HG03135 (cell line): ENCODE data around the gene ITGAV.

Experiments
- ATAC-seq: cut with Tn5 transposase; IDR thresholded peaks from one replicate; pipeline ENCODE4 v1.9.1; 2021; ENCODE audit warnings: mild to moderate bottlenecking, moderate library complexity; ENCODE audit not compliant: unreplicated experiment

Gene ITGAV

GRCh38 chr2:186716004-186716403 is 126.1 kb downstream of the ITGAV start:
- no peak for ATAC-seq

- no peak for ATAC-seq
Measured at GRCh38 chr2:186716899-186717298, 127.0 kb downstream of the ITGAV start.

- no peak for ATAC-seq
Measured at GRCh38 chr2:186717320-186718007, 127.6 kb downstream of the ITGAV start.

GRCh38 chr2:186718122-186718521 is 128.3 kb downstream of the ITGAV start:
- ATAC-seq, result no peak

GRCh38 chr2:186718903-186719302 is 129.0 kb downstream of the ITGAV start:
- no peak for ATAC-seq

- ATAC-seq, result no peak
Measured at GRCh38 chr2:186721956-186722355, 132.1 kb downstream of the ITGAV start.

GRCh38 chr2:186724736-186725135 is 134.9 kb downstream of the ITGAV start:
- ATAC-seq, result no peak

GRCh38 chr2:186725783-186726182 is 135.9 kb downstream of the ITGAV start:
- no peak for ATAC-seq

GRCh38 chr2:186726938-186727337 is 137.1 kb downstream of the ITGAV start:
- ATAC-seq, result no peak

GRCh38 chr2:186728631-186729030 is 138.8 kb downstream of the ITGAV start:
- no peak for ATAC-seq
